ENCODE results near the gene TIFAB. TPM values are rescaled to one million over a fixed set of nuclear protein-coding genes. Genes with fewer than 3 reads are reported as not detected.

TIFAB gene
- total RNA-seq, 2 experiments from 2014 or later: 0.11 TPM; not detected in 1

- no peaks in the 10 kb centered on the region for H3K36me3 Mint-ChIP-seq (ENCODE audit: low read depth)
- H3K4me1 Mint-ChIP-seq (ENCODE audit: low read depth): peaks cover 5% of the 10 kb centered on the region
- Histone ChIP-seq H3K36me3 (ENCODE audit: insufficient read depth, low read length) (no peaks in the 10 kb centered on the region), H3K27me3 (ENCODE audit: control insufficient read depth in 1 of 2, insufficient read depth in 2 of 2, low read length in 2 of 2) (peaks cover 23 to 26% of the 10 kb centered on the region in 2 experiments), H3K4me3 (ENCODE audit: low read length) (no peak overlapping the region), H3K27ac (ENCODE audit: low read depth in 1 of 2, low read length in 2 of 2) (no peak overlapping the region), H3K9me3 (ENCODE audit: control insufficient read depth in 1 of 2, insufficient read depth in 1 of 2, low read length in 2 of 2) (no peaks in the 10 kb centered on the region), H3K4me1 (ENCODE audit: insufficient read depth, low read length) (peaks cover 9% of the 10 kb centered on the region)
- ChIA-PET POLR2A (no interaction called here), CTCF (no interaction called here)
- intact Hi-C loops (cut with DNase I, micrococcal nuclease): loop anchor here (5.0 to 10.0 kb wide), 4 partner anchors 84 to 746 kb away; no protein-coding TSS in a partner anchor
- peaks cover 70% of the 10 kb centered on the region for H3K27me3 Mint-ChIP-seq
- H3K27ac Mint-ChIP-seq: no peak overlapping the region
- no peak for ATAC-seq (ENCODE audit: poor library complexity)
- H3K9me3 Mint-ChIP-seq: no peaks in the 10 kb centered on the region
- no peak for DNase-seq
- H3K4me3 Mint-ChIP-seq: no peak overlapping the region
- no peak for TF ChIP-seq CTCF (IDR thresholded peaks at IDR 0.05)
Observed at GRCh38 chr5:135468541-135468940, 16.4 kb upstream of the TIFAB start.

GRCh38 chr5:135467871-135468485 is 15.8 kb upstream of the TIFAB start:
- Mint-ChIP-seq H3K27ac (no peak overlapping the region), H3K4me3 (no peak overlapping the region), H3K27me3 (peaks cover 68% of the 10 kb centered on the region), H3K9me3 (no peaks in the 10 kb centered on the region), H3K36me3 (ENCODE audit: low read depth) (no peaks in the 10 kb centered on the region), H3K4me1 (ENCODE audit: low read depth) (peaks cover 5% of the 10 kb centered on the region)
- intact Hi-C loops (cut with DNase I, micrococcal nuclease): loop anchor here (5.0 to 10.0 kb wide), 4 partner anchors 84 to 747 kb away; no protein-coding TSS in a partner anchor
- Histone ChIP-seq H3K36me3 (ENCODE audit: insufficient read depth, low read length) (no peaks in the 10 kb centered on the region), H3K27me3 (ENCODE audit: control insufficient read depth in 1 of 2, insufficient read depth in 2 of 2, low read length in 2 of 2) (peaks cover 23 to 26% of the 10 kb centered on the region in 2 experiments), H3K4me1 (ENCODE audit: insufficient read depth, low read length) (peaks cover 9% of the 10 kb centered on the region), H3K27ac (ENCODE audit: low read depth in 1 of 2, low read length in 2 of 2) (no peak overlapping the region), H3K4me3 (ENCODE audit: low read length) (no peak overlapping the region), H3K9me3 (ENCODE audit: control insufficient read depth in 1 of 2, insufficient read depth in 1 of 2, low read length in 2 of 2) (no peaks in the 10 kb centered on the region)
- no peak for TF ChIP-seq CTCF (IDR thresholded peaks at IDR 0.05)
- DNase-seq (no peak), ATAC-seq (ENCODE audit: poor library complexity) (no peak)
- ChIA-PET POLR2A (no interaction called here), CTCF (no interaction called here)

- Mint-ChIP-seq H3K27me3 (peaks cover 71% of the 10 kb centered on the region), H3K4me1 (ENCODE audit: low read depth) (peaks cover 10% of the 10 kb centered on the region), H3K27ac (no peak overlapping the region), H3K4me3 (no peak overlapping the region), H3K36me3 (ENCODE audit: low read depth) (no peaks in the 10 kb centered on the region), H3K9me3 (no peaks in the 10 kb centered on the region)
- intact Hi-C loops (cut with DNase I, micrococcal nuclease): loop anchor here (5.0 to 10.0 kb wide), 4 partner anchors 85 to 748 kb away; no protein-coding TSS in a partner anchor
- H3K27me3 ChIP-seq (ENCODE audit: control insufficient read depth in 1 of 2, insufficient read depth in 2 of 2, low read length in 2 of 2): peaks cover 23 to 26% of the 10 kb centered on the region in 2 experiments
- POLR2A ChIA-PET: interaction anchor here (0.8 kb wide), 1 partner anchor 99 kb away, joined by 3 read pairs; no protein-coding TSS in a partner anchor
- H3K36me3 ChIP-seq (ENCODE audit: insufficient read depth, low read length): no peaks in the 10 kb centered on the region
- H3K4me3 ChIP-seq (ENCODE audit: low read length): no peak overlapping the region
- no peak for DNase-seq
- CTCF ChIA-PET: interaction anchor here (2.1 kb wide), 1 partner anchor 99 kb away, joined by 9 read pairs; no protein-coding TSS in a partner anchor
- H3K9me3 ChIP-seq (ENCODE audit: control insufficient read depth in 1 of 2, insufficient read depth in 1 of 2, low read length in 2 of 2): no peaks in the 10 kb centered on the region
- TF ChIP-seq CTCF (IDR thresholded peaks at IDR 0.05): no peak
- H3K4me1 ChIP-seq (ENCODE audit: insufficient read depth, low read length): peaks cover 13% of the 10 kb centered on the region
- no peak for ATAC-seq (ENCODE audit: poor library complexity)
- no peak overlapping the region for H3K27ac ChIP-seq (ENCODE audit: low read depth in 1 of 2, low read length in 2 of 2)
Observed at GRCh38 chr5:135467051-135467625, 15.0 kb upstream of the TIFAB start.
